ENCODE measurements around the gene MTIF2. TPM values are rescaled to one million over a fixed set of nuclear protein-coding genes. Genes with fewer than 3 reads are reported as not detected.

Gene MTIF2
- total and polyA plus RNA-seq, 9 of the 15 experiments (the other 6 are each of a cell fraction or from before 2014, with no cell fraction given) = 58.7 to 143 (median 105) TPM

DNA sequence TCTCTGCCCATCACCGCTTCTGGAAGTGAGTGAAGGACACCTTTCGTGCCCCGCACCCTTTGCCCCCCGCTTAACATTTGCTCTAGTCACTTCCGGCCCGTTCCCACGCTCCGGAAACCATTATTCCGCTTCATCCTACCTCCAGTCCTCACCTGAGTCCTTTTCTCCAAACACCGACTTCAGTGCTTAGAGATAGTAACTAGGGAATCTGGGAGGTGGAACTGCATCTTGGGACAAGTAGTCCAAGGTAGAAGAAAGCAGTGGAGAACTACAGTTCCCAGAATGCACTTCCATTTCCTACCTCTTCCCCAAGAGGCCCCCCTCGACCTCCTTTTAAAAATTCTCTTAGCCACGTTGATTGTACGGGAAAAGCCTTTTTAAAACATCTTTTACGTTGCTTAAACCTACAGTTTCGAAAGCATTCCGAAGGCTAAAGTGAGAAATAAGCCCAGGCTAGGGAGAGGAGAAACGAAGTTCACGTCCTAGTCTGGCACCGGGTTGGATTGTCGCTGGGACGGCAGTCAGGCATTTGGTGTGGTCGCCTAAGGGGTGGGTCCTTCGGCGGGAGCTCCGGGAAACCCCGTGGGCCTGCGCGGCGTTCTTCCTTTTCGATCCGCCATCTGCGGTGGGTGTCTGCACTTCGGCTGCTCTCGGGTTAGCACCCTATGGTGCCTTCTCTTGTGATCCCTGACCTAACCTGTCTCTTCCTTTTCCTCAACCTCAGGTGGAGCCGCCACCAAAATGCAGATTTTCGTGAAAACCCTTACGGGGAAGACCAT is 36.8 kb downstream of the MTIF2 start, which contains the start of the genes CLHC1 and RPS27A (continued):
- TF ChIP-seq CBX3 (IDR thresholded peaks at IDR 0.05; ENCODE audit: borderline replicate concordance in 1 of 2, low read length in 2 of 2) (peak in 1 of 2 experiments; percentile 57; a peak in 1 of 3 replicates), BRD4 (IDR thresholded peaks at IDR 0.05) (0 out of 2 replicates have a peak, but pooled peaks have one; percentile 73), ATF1 (CRISPR knock-in tag; IDR thresholded peaks at IDR 0.05) (no peak), ATF1 (tag; IDR thresholded peaks at IDR 0.05) (peak; percentile 79), FOXK1 (CRISPR knock-in tag; IDR thresholded peaks at IDR 0.05; ENCODE audit: borderline replicate concordance) (peak; percentile 45; the same call in 1 of the 2 replicates), ZFX (CRISPR knock-in tag; IDR thresholded peaks at IDR 0.05) (peak; percentile 79), HDAC8 (tag; IDR thresholded peaks at IDR 0.05) (no peak), THRAP3 (IDR thresholded peaks at IDR 0.05; ENCODE audit: borderline replicate concordance) (0 out of 2 replicates have a peak, but pooled peaks have one; percentile 20), ZNF766 (CRISPR knock-in tag; conservative IDR thresholded peaks at IDR 0.05) (peak; percentile 85; the same call in 1 of the 2 replicates)
- TF ChIP-seq, protein P1, sequence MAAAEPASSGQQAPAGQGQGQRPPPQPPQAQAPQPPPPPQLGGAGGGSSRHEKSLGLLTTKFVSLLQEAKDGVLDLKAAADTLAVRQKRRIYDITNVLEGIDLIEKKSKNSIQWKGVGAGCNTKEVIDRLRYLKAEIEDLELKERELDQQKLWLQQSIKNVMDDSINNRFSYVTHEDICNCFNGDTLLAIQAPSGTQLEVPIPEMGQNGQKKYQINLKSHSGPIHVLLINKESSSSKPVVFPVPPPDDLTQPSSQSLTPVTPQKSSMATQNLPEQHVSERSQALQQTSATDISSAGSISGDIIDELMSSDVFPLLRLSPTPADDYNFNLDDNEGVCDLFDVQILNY (CRISPR knock-in tag; IDR thresholded peaks at IDR 0.05) = peak; percentile 33; the same call in 1 of the 2 replicates
- TF ChIP-seq, protein P2, sequence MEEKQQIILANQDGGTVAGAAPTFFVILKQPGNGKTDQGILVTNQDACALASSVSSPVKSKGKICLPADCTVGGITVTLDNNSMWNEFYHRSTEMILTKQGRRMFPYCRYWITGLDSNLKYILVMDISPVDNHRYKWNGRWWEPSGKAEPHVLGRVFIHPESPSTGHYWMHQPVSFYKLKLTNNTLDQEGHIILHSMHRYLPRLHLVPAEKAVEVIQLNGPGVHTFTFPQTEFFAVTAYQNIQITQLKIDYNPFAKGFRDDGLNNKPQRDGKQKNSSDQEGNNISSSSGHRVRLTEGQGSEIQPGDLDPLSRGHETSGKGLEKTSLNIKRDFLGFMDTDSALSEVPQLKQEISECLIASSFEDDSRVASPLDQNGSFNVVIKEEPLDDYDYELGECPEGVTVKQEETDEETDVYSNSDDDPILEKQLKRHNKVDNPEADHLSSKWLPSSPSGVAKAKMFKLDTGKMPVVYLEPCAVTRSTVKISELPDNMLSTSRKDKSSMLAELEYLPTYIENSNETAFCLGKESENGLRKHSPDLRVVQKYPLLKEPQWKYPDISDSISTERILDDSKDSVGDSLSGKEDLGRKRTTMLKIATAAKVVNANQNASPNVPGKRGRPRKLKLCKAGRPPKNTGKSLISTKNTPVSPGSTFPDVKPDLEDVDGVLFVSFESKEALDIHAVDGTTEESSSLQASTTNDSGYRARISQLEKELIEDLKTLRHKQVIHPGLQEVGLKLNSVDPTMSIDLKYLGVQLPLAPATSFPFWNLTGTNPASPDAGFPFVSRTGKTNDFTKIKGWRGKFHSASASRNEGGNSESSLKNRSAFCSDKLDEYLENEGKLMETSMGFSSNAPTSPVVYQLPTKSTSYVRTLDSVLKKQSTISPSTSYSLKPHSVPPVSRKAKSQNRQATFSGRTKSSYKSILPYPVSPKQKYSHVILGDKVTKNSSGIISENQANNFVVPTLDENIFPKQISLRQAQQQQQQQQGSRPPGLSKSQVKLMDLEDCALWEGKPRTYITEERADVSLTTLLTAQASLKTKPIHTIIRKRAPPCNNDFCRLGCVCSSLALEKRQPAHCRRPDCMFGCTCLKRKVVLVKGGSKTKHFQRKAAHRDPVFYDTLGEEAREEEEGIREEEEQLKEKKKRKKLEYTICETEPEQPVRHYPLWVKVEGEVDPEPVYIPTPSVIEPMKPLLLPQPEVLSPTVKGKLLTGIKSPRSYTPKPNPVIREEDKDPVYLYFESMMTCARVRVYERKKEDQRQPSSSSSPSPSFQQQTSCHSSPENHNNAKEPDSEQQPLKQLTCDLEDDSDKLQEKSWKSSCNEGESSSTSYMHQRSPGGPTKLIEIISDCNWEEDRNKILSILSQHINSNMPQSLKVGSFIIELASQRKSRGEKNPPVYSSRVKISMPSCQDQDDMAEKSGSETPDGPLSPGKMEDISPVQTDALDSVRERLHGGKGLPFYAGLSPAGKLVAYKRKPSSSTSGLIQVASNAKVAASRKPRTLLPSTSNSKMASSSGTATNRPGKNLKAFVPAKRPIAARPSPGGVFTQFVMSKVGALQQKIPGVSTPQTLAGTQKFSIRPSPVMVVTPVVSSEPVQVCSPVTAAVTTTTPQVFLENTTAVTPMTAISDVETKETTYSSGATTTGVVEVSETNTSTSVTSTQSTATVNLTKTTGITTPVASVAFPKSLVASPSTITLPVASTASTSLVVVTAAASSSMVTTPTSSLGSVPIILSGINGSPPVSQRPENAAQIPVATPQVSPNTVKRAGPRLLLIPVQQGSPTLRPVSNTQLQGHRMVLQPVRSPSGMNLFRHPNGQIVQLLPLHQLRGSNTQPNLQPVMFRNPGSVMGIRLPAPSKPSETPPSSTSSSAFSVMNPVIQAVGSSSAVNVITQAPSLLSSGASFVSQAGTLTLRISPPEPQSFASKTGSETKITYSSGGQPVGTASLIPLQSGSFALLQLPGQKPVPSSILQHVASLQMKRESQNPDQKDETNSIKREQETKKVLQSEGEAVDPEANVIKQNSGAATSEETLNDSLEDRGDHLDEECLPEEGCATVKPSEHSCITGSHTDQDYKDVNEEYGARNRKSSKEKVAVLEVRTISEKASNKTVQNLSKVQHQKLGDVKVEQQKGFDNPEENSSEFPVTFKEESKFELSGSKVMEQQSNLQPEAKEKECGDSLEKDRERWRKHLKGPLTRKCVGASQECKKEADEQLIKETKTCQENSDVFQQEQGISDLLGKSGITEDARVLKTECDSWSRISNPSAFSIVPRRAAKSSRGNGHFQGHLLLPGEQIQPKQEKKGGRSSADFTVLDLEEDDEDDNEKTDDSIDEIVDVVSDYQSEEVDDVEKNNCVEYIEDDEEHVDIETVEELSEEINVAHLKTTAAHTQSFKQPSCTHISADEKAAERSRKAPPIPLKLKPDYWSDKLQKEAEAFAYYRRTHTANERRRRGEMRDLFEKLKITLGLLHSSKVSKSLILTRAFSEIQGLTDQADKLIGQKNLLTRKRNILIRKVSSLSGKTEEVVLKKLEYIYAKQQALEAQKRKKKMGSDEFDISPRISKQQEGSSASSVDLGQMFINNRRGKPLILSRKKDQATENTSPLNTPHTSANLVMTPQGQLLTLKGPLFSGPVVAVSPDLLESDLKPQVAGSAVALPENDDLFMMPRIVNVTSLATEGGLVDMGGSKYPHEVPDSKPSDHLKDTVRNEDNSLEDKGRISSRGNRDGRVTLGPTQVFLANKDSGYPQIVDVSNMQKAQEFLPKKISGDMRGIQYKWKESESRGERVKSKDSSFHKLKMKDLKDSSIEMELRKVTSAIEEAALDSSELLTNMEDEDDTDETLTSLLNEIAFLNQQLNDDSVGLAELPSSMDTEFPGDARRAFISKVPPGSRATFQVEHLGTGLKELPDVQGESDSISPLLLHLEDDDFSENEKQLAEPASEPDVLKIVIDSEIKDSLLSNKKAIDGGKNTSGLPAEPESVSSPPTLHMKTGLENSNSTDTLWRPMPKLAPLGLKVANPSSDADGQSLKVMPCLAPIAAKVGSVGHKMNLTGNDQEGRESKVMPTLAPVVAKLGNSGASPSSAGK (IDR thresholded peaks at IDR 0.05) = no peak
- TF ChIP-seq, protein P3, sequence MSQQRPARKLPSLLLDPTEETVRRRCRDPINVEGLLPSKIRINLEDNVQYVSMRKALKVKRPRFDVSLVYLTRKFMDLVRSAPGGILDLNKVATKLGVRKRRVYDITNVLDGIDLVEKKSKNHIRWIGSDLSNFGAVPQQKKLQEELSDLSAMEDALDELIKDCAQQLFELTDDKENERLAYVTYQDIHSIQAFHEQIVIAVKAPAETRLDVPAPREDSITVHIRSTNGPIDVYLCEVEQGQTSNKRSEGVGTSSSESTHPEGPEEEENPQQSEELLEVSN (IDR thresholded peaks at IDR 0.05; ENCODE audit: borderline replicate concordance in 1 of 2, extremely low read depth in 1 of 2, insufficient read depth in 1 of 2, insufficient read length in 1 of 2, low read depth in 1 of 2, low read length in 1 of 2, poor library complexity in 1 of 2, severe bottlenecking in 1 of 2) = peak in 1 of 2 experiments; percentile 51
